HepG2 (cell line): ENCODE measurements around the gene SLC25A44. TPM values are rescaled to one million over a fixed set of nuclear protein-coding genes. Genes with fewer than 3 reads are reported as not detected.

ENCODE experiments used
- HMG20B ChIP-seq: conservative IDR thresholded peaks from 2 replicates; pipeline ENCODE4 v1.6.1; 2016; ENCODE audit warnings: missing genetic modification reagents, missing compliant biosample characterization
- HNRNPL ChIP-seq: fragments of 200-400 bp; formaldehyde crosslinking; IDR thresholded peaks from 2 replicates; pipeline ENCODE4 v1.6.1; 2017; ENCODE audit warnings: mild to moderate bottlenecking, low read depth, low read length
- PHF21A ChIP-seq: sonication (generic); formaldehyde crosslinking; IDR thresholded peaks from 2 replicates; pipeline ENCODE4 v1.5.0; 2020; ENCODE audit warnings: mild to moderate bottlenecking, missing genetic modification reagents
- SMARCE1 ChIP-seq: fragments of 450-650 bp; IDR thresholded peaks from 2 replicates; pipeline ENCODE4 v1.6.1; 2017; ENCODE audit warnings: borderline replicate concordance
- SNAPC5 ChIP-seq: sonication (generic); formaldehyde crosslinking; IDR thresholded peaks from 2 replicates; pipeline ENCODE4 v1.8.1; 2023; ENCODE audit warnings: mild to moderate bottlenecking, missing genetic modification reagents, borderline replicate concordance
- SRSF9 ChIP-seq: fragments of 200-400 bp; formaldehyde crosslinking; IDR thresholded peaks from 2 replicates; pipeline ENCODE4 v1.6.1; 2018; ENCODE audit warnings: borderline replicate concordance, mild to moderate bottlenecking, low read depth, low read length; ENCODE audit not compliant: insufficient read depth, poor library complexity, severe bottlenecking
- TGIF2 ChIP-seq: IDR thresholded peaks from 2 replicates; pipeline ENCODE4 v1.6.1; 2016; ENCODE audit warnings: control low read depth, missing compliant biosample characterization
- ZBTB10 ChIP-seq: sonication (generic); formaldehyde crosslinking; IDR thresholded peaks from 2 replicates; pipeline ENCODE4 v1.4.0; 2020; ENCODE audit warnings: missing genetic modification reagents, borderline replicate concordance
- ZBTB34 ChIP-seq: sonication (generic); formaldehyde crosslinking; IDR thresholded peaks from 2 replicates; pipeline ENCODE4 v1.8.0; 2022; ENCODE audit warnings: mild to moderate bottlenecking, missing genetic modification reagents
- ZFY ChIP-seq: sonication (generic); formaldehyde crosslinking; IDR thresholded peaks from 2 replicates; pipeline ENCODE4 v1.4.0; 2020; ENCODE audit warnings: missing genetic modification reagents
- ZNF142 ChIP-seq: sonication (generic); formaldehyde crosslinking; IDR thresholded peaks from 2 replicates; pipeline ENCODE4 v1.4.0; 2020; ENCODE audit warnings: missing genetic modification reagents
- ZNF431 ChIP-seq: sonication (generic); formaldehyde crosslinking; IDR thresholded peaks from 2 replicates; pipeline ENCODE4 v1.9.0; 2022; ENCODE audit warnings: missing genetic modification reagents, low read depth, mild to moderate bottlenecking, borderline replicate concordance
- ZNF7 ChIP-seq: IDR thresholded peaks from 2 replicates; pipeline ENCODE4 v1.6.1; 2016; ENCODE audit warnings: missing biosample characterization, missing genetic modification reagents
- ZNF761 ChIP-seq: sonication (generic); formaldehyde crosslinking; conservative IDR thresholded peaks from 2 replicates; pipeline ENCODE4 v1.4.0; 2020; ENCODE audit warnings: mild to moderate bottlenecking, missing genetic modification reagents
- ZXDC ChIP-seq: sonication (generic); formaldehyde crosslinking; IDR thresholded peaks from 2 replicates; pipeline ENCODE4 v1.5.0; 2020; ENCODE audit warnings: mild to moderate bottlenecking, missing genetic modification reagents
- polyA plus RNA-seq, 8 experiments: library from polyadenylated mRNA; depleted of rRNA in 3 of 8; stranded (reverse) in 7 of 8; unstranded in 1 of 8; fragments of >200 nt; fragmentation: Illumina TruSeq in 4 of 8; extraction: Trizol in 4 of 8; gene quantifications; 2 replicates each; pipeline versions ENCODE4 v1.2.1 to v1.2.3, GENCODE V29; 2011 to 2016; ENCODE audit warnings: low read depth in 4 of 8, missing spikeins in 1 of 8, mixed read lengths in 1 of 8; ENCODE audit not compliant: insufficient read depth in 1 of 8
- total RNA-seq, 5 experiments: library from RNA; depleted of rRNA; stranded (reverse); fragments of >200 nt; fragmentation: Illumina TruSeq; extraction: Trizol; gene quantifications; 2 replicates each; pipeline ENCODE4 v1.2.3, GENCODE V29; 2016; ENCODE audit warnings: low read depth in 1 of 5

The SLC25A44 gene
- total and polyA plus RNA-seq, 2 of the 13 experiments (the other 11 are each of a cell fraction or from before 2014, with no cell fraction given) = 10.7 to 13.4 TPM

GRCh38 chr1:156212833-156213643, 19.1 kb downstream of the SLC25A44 start, which contains the start of gene PMF1 (continued):
- TF ChIP-seq ZBTB10 (CRISPR knock-in tag) = 0 out of 2 replicates have a peak, but pooled peaks have one; percentile 24
- no peak for TF ChIP-seq ZNF431 (CRISPR knock-in tag)
- TF ChIP-seq ZFY (CRISPR knock-in tag) = peak; percentile 63
- peak; percentile 58; the same call in 1 of the 2 replicates for TF ChIP-seq ZNF761 (CRISPR knock-in tag)
- no peak for TF ChIP-seq ZNF142
- TF ChIP-seq ZBTB34 (CRISPR knock-in tag) = no peak
- no peak for TF ChIP-seq HMG20B (CRISPR knock-in tag)
- TF ChIP-seq SRSF9 = no peak
- TF ChIP-seq ZXDC (CRISPR knock-in tag) = no peak
- TF ChIP-seq TGIF2 (CRISPR knock-in tag) = no peak
- no peak for TF ChIP-seq ZNF7 (CRISPR knock-in tag)
- peak; percentile 67; the same call in 1 of the 2 replicates for TF ChIP-seq HNRNPL
- TF ChIP-seq SNAPC5 = no peak; the same call in 1 of the 2 replicates
- TF ChIP-seq PHF21A (CRISPR knock-in tag) = peak; percentile 69; the same call in 1 of the 2 replicates
- TF ChIP-seq SMARCE1 = no peak
